ENCODE results near the gene LBP.
"Not testable (repeated sequence)": the region's sequence is repeated elsewhere in the genome, so short reads cannot be mapped to it uniquely, and the experiment has no call there.

The LBP gene

GRCh38 chr20:38324159-38324558 lies 22.1 kb upstream of the LBP start:
- Histone ChIP-seq H3K4me3 (ENCODE audit: low read depth, low read length) (no peak overlapping the region), H3K9ac (ENCODE audit: low read depth, low read length) (no peak overlapping the region), H3K4me1 (ENCODE audit: control insufficient read depth, insufficient read depth, low read length) (no peaks in the 10 kb centered on the region), H3K27me3 (ENCODE audit: control insufficient read depth, insufficient read depth, low read length) (no peaks in the 10 kb centered on the region), H3K9me3 (ENCODE audit: control insufficient read depth, insufficient read depth, low read length) (no peaks in the 10 kb centered on the region), H3K36me3 (ENCODE audit: control insufficient read depth, insufficient read depth, low read length) (no peaks in the 10 kb centered on the region)

DNA sequence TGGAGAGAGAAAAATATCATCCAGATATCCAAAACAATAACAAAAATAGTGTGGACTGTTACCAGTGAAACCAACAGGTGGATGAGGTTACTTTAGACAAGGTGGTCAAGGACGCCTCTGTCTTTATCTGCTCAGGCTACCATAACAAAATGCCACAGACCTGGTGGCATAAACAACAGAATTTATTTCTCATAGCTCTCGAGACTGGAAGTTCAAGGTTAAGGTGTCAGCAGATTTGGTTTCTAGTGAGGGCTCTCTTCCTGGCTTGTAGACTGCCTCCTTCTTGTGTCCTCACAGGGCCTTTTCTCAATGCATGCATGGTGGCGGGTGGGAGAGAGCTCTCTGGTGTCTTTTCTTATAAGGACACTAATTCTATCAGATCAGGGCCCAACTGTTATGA lies 21.1 kb upstream of the LBP start:
- Histone ChIP-seq H3K27me3 (ENCODE audit: control insufficient read depth, insufficient read depth, low read length) (no peaks in the 10 kb centered on the region), H3K9me3 (ENCODE audit: control insufficient read depth, insufficient read depth, low read length) (no peaks in the 10 kb centered on the region), H3K36me3 (ENCODE audit: control insufficient read depth, insufficient read depth, low read length) (no peaks in the 10 kb centered on the region), H3K4me3 (ENCODE audit: low read depth, low read length) (no peak overlapping the region), H3K4me1 (ENCODE audit: control insufficient read depth, insufficient read depth, low read length) (no peaks in the 10 kb centered on the region), H3K9ac (ENCODE audit: low read depth, low read length) (no peak overlapping the region)

- Histone ChIP-seq H3K27me3 (ENCODE audit: control insufficient read depth, insufficient read depth, low read length) (no peaks in the 10 kb centered on the region), H3K36me3 (ENCODE audit: control insufficient read depth, insufficient read depth, low read length) (no peaks in the 10 kb centered on the region), H3K9ac (ENCODE audit: low read depth, low read length) (no peak overlapping the region), H3K4me3 (ENCODE audit: low read depth, low read length) (no peak overlapping the region), H3K9me3 (ENCODE audit: control insufficient read depth, insufficient read depth, low read length) (no peaks in the 10 kb centered on the region), H3K4me1 (ENCODE audit: control insufficient read depth, insufficient read depth, low read length) (no peaks in the 10 kb centered on the region)
These were observed 20.4 kb upstream of the LBP start for GRCh38 chr20:38325905-38326304.

GRCh38 chr20:38326309-38326708 lies 20.0 kb upstream of the LBP start:
- Histone ChIP-seq H3K27me3 (ENCODE audit: control insufficient read depth, insufficient read depth, low read length) (no peaks in the 10 kb centered on the region), H3K36me3 (ENCODE audit: control insufficient read depth, insufficient read depth, low read length) (no peaks in the 10 kb centered on the region), H3K4me1 (ENCODE audit: control insufficient read depth, insufficient read depth, low read length) (no peaks in the 10 kb centered on the region), H3K9ac (ENCODE audit: low read depth, low read length) (no peak overlapping the region), H3K4me3 (ENCODE audit: low read depth, low read length) (no peak overlapping the region), H3K9me3 (ENCODE audit: control insufficient read depth, insufficient read depth, low read length) (no peaks in the 10 kb centered on the region)

GRCh38 chr20:38330638-38331037 lies 15.6 kb upstream of the LBP start:
- Histone ChIP-seq H3K27me3 (ENCODE audit: control insufficient read depth, insufficient read depth, low read length) (no peaks in the 10 kb centered on the region), H3K4me3 (ENCODE audit: low read depth, low read length) (no peak overlapping the region), H3K4me1 (ENCODE audit: control insufficient read depth, insufficient read depth, low read length) (no peaks in the 10 kb centered on the region), H3K9ac (ENCODE audit: low read depth, low read length) (no peak overlapping the region), H3K9me3 (ENCODE audit: control insufficient read depth, insufficient read depth, low read length) (no peaks in the 10 kb centered on the region), H3K36me3 (ENCODE audit: control insufficient read depth, insufficient read depth, low read length) (no peaks in the 10 kb centered on the region)

DNA sequence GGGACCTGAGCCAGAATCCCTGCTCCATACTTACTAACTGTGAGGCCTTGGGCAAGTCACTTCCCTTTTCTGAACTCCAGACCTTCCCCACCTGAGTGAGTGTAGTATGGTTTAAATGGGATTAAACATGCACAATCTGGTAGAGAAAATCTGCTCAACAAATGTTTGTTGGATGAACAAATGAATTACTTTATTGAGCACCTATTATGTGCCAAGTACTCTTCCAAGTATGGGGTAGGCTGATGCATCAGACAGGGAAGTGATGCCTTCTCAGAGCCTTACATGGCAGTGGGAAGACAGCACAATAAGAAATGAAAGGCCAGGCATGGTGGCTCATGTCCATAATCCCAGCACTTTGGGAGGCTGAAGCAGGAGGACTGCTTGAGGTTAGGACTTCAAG lies 15.0 kb upstream of the LBP start:
- no peaks in the 10 kb centered on the region for H3K9me3 ChIP-seq (ENCODE audit: control insufficient read depth, insufficient read depth, low read length)
- no peak overlapping the region for H3K9ac ChIP-seq (ENCODE audit: low read depth, low read length)
- no peaks in the 10 kb centered on the region for H3K4me1 ChIP-seq (ENCODE audit: control insufficient read depth, insufficient read depth, low read length)
- no peak overlapping the region for H3K4me3 ChIP-seq (ENCODE audit: low read depth, low read length)
- no peaks in the 10 kb centered on the region for H3K36me3 ChIP-seq (ENCODE audit: control insufficient read depth, insufficient read depth, low read length)
- no peaks in the 10 kb centered on the region for H3K27me3 ChIP-seq (ENCODE audit: control insufficient read depth, insufficient read depth, low read length)

DNA sequence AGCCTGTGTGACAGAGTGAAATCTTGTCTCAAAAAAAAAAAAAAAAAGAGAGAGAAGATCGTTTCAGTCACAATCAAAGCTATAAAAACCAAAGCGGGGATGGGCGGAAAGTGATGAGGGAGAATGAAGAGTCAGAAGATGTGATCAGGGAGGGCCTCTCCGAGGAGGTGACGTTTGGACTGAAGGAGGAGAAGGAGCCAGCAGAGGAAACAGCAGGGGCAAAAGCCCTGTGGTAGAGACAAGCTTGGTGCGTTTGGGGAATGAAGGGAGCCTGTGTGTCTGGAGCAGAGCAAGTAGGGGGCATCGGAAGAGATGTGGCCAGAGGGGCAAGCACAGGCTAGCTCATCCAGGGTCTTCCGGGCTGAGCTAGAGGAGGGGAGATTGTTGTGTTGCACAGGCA lies 14.5 kb upstream of the LBP start:
- Histone ChIP-seq H3K36me3 (ENCODE audit: control insufficient read depth, insufficient read depth, low read length) (no peaks in the 10 kb centered on the region), H3K9ac (ENCODE audit: low read depth, low read length) (no peak overlapping the region), H3K27me3 (ENCODE audit: control insufficient read depth, insufficient read depth, low read length) (no peaks in the 10 kb centered on the region), H3K4me3 (ENCODE audit: low read depth, low read length) (no peak overlapping the region), H3K4me1 (ENCODE audit: control insufficient read depth, insufficient read depth, low read length) (no peaks in the 10 kb centered on the region), H3K9me3 (ENCODE audit: control insufficient read depth, insufficient read depth, low read length) (no peaks in the 10 kb centered on the region)

- H3K4me1 ChIP-seq (ENCODE audit: control insufficient read depth, insufficient read depth, low read length), result peaks cover 2% of the 10 kb centered on the region
- no peak overlapping the region for H3K9ac ChIP-seq (ENCODE audit: low read depth, low read length)
- no peak overlapping the region for H3K4me3 ChIP-seq (ENCODE audit: low read depth, low read length)
- H3K36me3 ChIP-seq (ENCODE audit: control insufficient read depth, insufficient read depth, low read length), result no peaks in the 10 kb centered on the region
- no peaks in the 10 kb centered on the region for H3K9me3 ChIP-seq (ENCODE audit: control insufficient read depth, insufficient read depth, low read length)
- H3K27me3 ChIP-seq (ENCODE audit: control insufficient read depth, insufficient read depth, low read length), result no peaks in the 10 kb centered on the region
These were observed 12.3 kb upstream of the LBP start for GRCh38 chr20:38334016-38334415.

- Histone ChIP-seq H3K9me3 (ENCODE audit: control insufficient read depth, insufficient read depth, low read length) (no peaks in the 10 kb centered on the region), H3K36me3 (ENCODE audit: control insufficient read depth, insufficient read depth, low read length) (no peaks in the 10 kb centered on the region), H3K9ac (ENCODE audit: low read depth, low read length) (no peak overlapping the region), H3K4me1 (ENCODE audit: control insufficient read depth, insufficient read depth, low read length) (peaks cover 7% of the 10 kb centered on the region), H3K4me3 (ENCODE audit: low read depth, low read length) (no peak overlapping the region), H3K27me3 (ENCODE audit: control insufficient read depth, insufficient read depth, low read length) (no peaks in the 10 kb centered on the region)
These were observed 9.6 kb upstream of the LBP start for GRCh38 chr20:38336726-38337125.

GRCh38 chr20:38337561-38338140 lies 8.6 kb upstream of the LBP start:
- no peaks in the 10 kb centered on the region for H3K36me3 ChIP-seq (ENCODE audit: control insufficient read depth, insufficient read depth, low read length)
- H3K4me1 ChIP-seq (ENCODE audit: control insufficient read depth, insufficient read depth, low read length), result peaks cover 11% of the 10 kb centered on the region
- H3K9ac ChIP-seq (ENCODE audit: low read depth, low read length), result no peak overlapping the region
- no peak overlapping the region for H3K4me3 ChIP-seq (ENCODE audit: low read depth, low read length)
- H3K27me3 ChIP-seq (ENCODE audit: control insufficient read depth, insufficient read depth, low read length), result no peaks in the 10 kb centered on the region
- H3K9me3 ChIP-seq (ENCODE audit: control insufficient read depth, insufficient read depth, low read length), result no peaks in the 10 kb centered on the region

- Histone ChIP-seq H3K36me3 (ENCODE audit: control insufficient read depth, insufficient read depth, low read length) (no peaks in the 10 kb centered on the region), H3K4me1 (ENCODE audit: control insufficient read depth, insufficient read depth, low read length) (peaks cover 21% of the 10 kb centered on the region)
These were observed 7.3 kb upstream of the LBP start for GRCh38 chr20:38338849-38339520.

DNA sequence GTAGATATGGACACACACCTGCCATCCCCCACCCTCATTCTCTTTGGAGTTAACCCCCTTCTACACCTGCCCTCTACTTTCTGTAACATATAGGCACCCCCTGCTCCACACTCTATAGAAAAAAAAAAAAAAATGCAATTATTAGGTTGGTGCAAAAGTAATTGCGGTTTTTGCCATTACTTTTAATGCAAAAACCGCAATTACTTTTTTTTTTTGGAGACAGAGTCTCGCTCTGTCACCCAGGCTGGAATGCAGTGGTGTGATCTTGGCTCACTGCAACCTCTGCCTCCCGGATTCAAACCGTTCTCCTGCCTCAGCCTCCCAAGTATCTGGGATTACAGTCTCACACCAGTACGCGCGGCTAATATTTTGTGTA lies 6.8 kb upstream of the LBP start:
- not testable (repeated sequence) for H3K9ac ChIP-seq (ENCODE audit: low read depth, low read length); H3K27me3 ChIP-seq (ENCODE audit: control insufficient read depth, insufficient read depth, low read length); H3K36me3 ChIP-seq (ENCODE audit: control insufficient read depth, insufficient read depth, low read length); H3K4me3 ChIP-seq (ENCODE audit: low read depth, low read length); H3K9me3 ChIP-seq (ENCODE audit: control insufficient read depth, insufficient read depth, low read length)
- peaks cover 21% of the 10 kb centered on the region for H3K4me1 ChIP-seq (ENCODE audit: control insufficient read depth, insufficient read depth, low read length)

More at GRCh38 chr20:38338849-38339520, 7.3 kb upstream of the LBP start:
- Histone ChIP-seq H3K27me3 (ENCODE audit: control insufficient read depth, insufficient read depth, low read length) (no peaks in the 10 kb centered on the region), H3K9ac (ENCODE audit: low read depth, low read length) (no peak overlapping the region), H3K9me3 (ENCODE audit: control insufficient read depth, insufficient read depth, low read length) (no peaks in the 10 kb centered on the region), H3K4me3 (ENCODE audit: low read depth, low read length) (no peak overlapping the region)
